Measurements from ENCODE around the gene EEF1A1.
A peak's percentile ranks its signal among the peaks of the same experiment; 100 is the strongest.

The EEF1A1 gene

GRCh38 chr6:73513496-73513854 lies 7.4 kb downstream of the EEF1A1 start:
- no peak overlapping the region for H3K9ac ChIP-seq (ENCODE audit: low read length)
- no peaks in the 10 kb centered on the region for H3K79me2 ChIP-seq (ENCODE audit: insufficient read depth, low read length)
- no peaks in the 10 kb centered on the region for H3K27me3 ChIP-seq (ENCODE audit: low read length)
- peak overlapping the region; percentile 41; the same call in 1 of the 2 replicates for H3K27ac ChIP-seq (ENCODE audit: low read depth, low read length)
- H3K9me2 ChIP-seq (replicated peaks; ENCODE audit: insufficient read depth, low read length): no peaks in the 10 kb centered on the region
- peaks cover 11% of the 10 kb centered on the region; the same call in 1 of the 2 replicates for H4K20me1 ChIP-seq (ENCODE audit: low read depth, low read length)
- no peaks in the 10 kb centered on the region for H3K9me3 ChIP-seq (ENCODE audit: insufficient read depth, low read length)
- peaks cover 33% of the 10 kb centered on the region for H3K36me3 ChIP-seq (ENCODE audit: low read length)
- H3K4me2 ChIP-seq (ENCODE audit: low read depth, low read length, poor library complexity, severe bottlenecking): no peak overlapping the region
- H3F3A ChIP-seq (ENCODE audit: insufficient read depth): peaks cover 87% of the 10 kb centered on the region
- TF ChIP-seq EZH2phosphoT487 (conservative IDR thresholded peaks at IDR 0.05; ENCODE audit: low read length): no peak
- TF ChIP-seq CTCF (IDR thresholded peaks at IDR 0.05; ENCODE audit: insufficient read depth, low read length, poor library complexity, severe bottlenecking): no peak
- H3K4me3 ChIP-seq (ENCODE audit: insufficient read depth, low read length, poor library complexity, severe bottlenecking): no peak overlapping the region
- no peak overlapping the region for H2AFZ ChIP-seq (ENCODE audit: low read depth, low read length, severe bottlenecking)

- no peak overlapping the region for H3K27ac ChIP-seq (ENCODE audit: low read depth, low read length)
- no peaks in the 10 kb centered on the region for H3K9me2 ChIP-seq (replicated peaks; ENCODE audit: insufficient read depth, low read length)
- no peak overlapping the region for H2AFZ ChIP-seq (ENCODE audit: low read depth, low read length, severe bottlenecking)
- H3K79me2 ChIP-seq (ENCODE audit: insufficient read depth, low read length): no peaks in the 10 kb centered on the region
- H4K20me1 ChIP-seq (ENCODE audit: low read depth, low read length): peaks cover 6% of the 10 kb centered on the region; the same call in 1 of the 2 replicates
- H3K27me3 ChIP-seq (ENCODE audit: low read length): no peaks in the 10 kb centered on the region
- no peaks in the 10 kb centered on the region for H3K9me3 ChIP-seq (ENCODE audit: insufficient read depth, low read length)
- TF ChIP-seq EZH2phosphoT487 (conservative IDR thresholded peaks at IDR 0.05; ENCODE audit: low read length) (no peak), CTCF (IDR thresholded peaks at IDR 0.05; ENCODE audit: insufficient read depth, low read length, poor library complexity, severe bottlenecking) (no peak)
- no peak overlapping the region for H3K4me3 ChIP-seq (ENCODE audit: insufficient read depth, low read length, poor library complexity, severe bottlenecking)
- H3F3A ChIP-seq (ENCODE audit: insufficient read depth): peaks cover 84% of the 10 kb centered on the region
- H3K9ac ChIP-seq (ENCODE audit: low read length): no peak overlapping the region
- no peak overlapping the region for H3K4me2 ChIP-seq (ENCODE audit: low read depth, low read length, poor library complexity, severe bottlenecking)
- H3K36me3 ChIP-seq (ENCODE audit: low read length): peaks cover 27% of the 10 kb centered on the region
Measured at GRCh38 chr6:73511796-73512195, 9.0 kb downstream of the EEF1A1 start.

GRCh38 chr6:73509851-73510250 lies 11.0 kb downstream of the EEF1A1 start:
- Histone ChIP-seq H3K79me2 (ENCODE audit: insufficient read depth, low read length) (no peaks in the 10 kb centered on the region), H3K4me3 (ENCODE audit: insufficient read depth, low read length, poor library complexity, severe bottlenecking) (no peak overlapping the region), H4K20me1 (ENCODE audit: low read depth, low read length) (peaks cover 6% of the 10 kb centered on the region; the same call in 1 of the 2 replicates), H3K9me3 (ENCODE audit: insufficient read depth, low read length) (no peaks in the 10 kb centered on the region), H3K9me2 (replicated peaks; ENCODE audit: insufficient read depth, low read length) (no peaks in the 10 kb centered on the region), H3K9ac (ENCODE audit: low read length) (no peak overlapping the region), H2AFZ (ENCODE audit: low read depth, low read length, severe bottlenecking) (no peak overlapping the region), H3K27me3 (ENCODE audit: low read length) (no peaks in the 10 kb centered on the region), H3K27ac (ENCODE audit: low read depth, low read length) (no peak overlapping the region), H3F3A (ENCODE audit: insufficient read depth) (peaks cover 64% of the 10 kb centered on the region), H3K4me2 (ENCODE audit: low read depth, low read length, poor library complexity, severe bottlenecking) (no peak overlapping the region), H3K36me3 (ENCODE audit: low read length) (peaks cover 14% of the 10 kb centered on the region; the same call in 1 of the 2 replicates)
- TF ChIP-seq EZH2phosphoT487 (conservative IDR thresholded peaks at IDR 0.05; ENCODE audit: low read length): no peak
- TF ChIP-seq CTCF (IDR thresholded peaks at IDR 0.05; ENCODE audit: insufficient read depth, low read length, poor library complexity, severe bottlenecking): no peak
